MCF 10A (cell line): Measurements from ENCODE around the gene ACTL8. TPM values are rescaled to one million over a fixed set of nuclear protein-coding genes. Genes with fewer than 3 reads are reported as not detected.

Experiments used
- BruUV-seq: library from RNA; stranded (reverse); fragments of 400-500 nt; replicated peaks from 2 replicates; lab custom pipeline; 2021; lab: Mats Ljungman, UMichigan
- CTCF ChIA-PET: fragments of 300-600 bp; sonication (Branson Sonifier 250); formaldehyde crosslinking; extraction: SDS; loops from one replicate; lab custom pipeline; 2021; ENCODE audit warnings: antibody characterized with exemption, inconsistent platforms; lab: Yijun Ruan, JAX
- POLR2A ChIA-PET: fragments of 300-600, 350-650 bp; sonication (Branson Sonifier 250); formaldehyde crosslinking; extraction: SDS; loops from one replicate; lab custom pipeline; 2020; ENCODE audit warnings: antibody characterized with exemption, inconsistent platforms; lab: Yijun Ruan, JAX
- DNase-seq: peaks from one replicate; pipeline ENCODE4 v3.0.0-alpha.2; 2018; ENCODE audit not compliant: unreplicated experiment
- H3K27ac Mint-ChIP-seq: one replicate; pipeline ENCODE4 v1.8.0; 2022; ENCODE audit warnings: mild to moderate bottlenecking, low read depth, mixed read lengths; ENCODE audit not compliant: unreplicated experiment
- H3K27me3 Mint-ChIP-seq: one replicate; pipeline ENCODE4 v1.8.0; 2022; ENCODE audit warnings: mixed read lengths; ENCODE audit not compliant: insufficient read depth, unreplicated experiment
- H3K36me3 Mint-ChIP-seq: one replicate; pipeline ENCODE4 v1.8.0; 2022; ENCODE audit warnings: mild to moderate bottlenecking, moderate library complexity, mixed read lengths; ENCODE audit not compliant: insufficient read depth, unreplicated experiment
- H3K4me1 Mint-ChIP-seq: one replicate; pipeline ENCODE4 v1.8.0; 2022; ENCODE audit warnings: mixed read lengths; ENCODE audit not compliant: insufficient read depth, unreplicated experiment
- H3K4me3 Mint-ChIP-seq: one replicate; pipeline ENCODE4 v1.8.0; 2022; ENCODE audit warnings: mild to moderate bottlenecking, moderate library complexity, mixed read lengths; ENCODE audit not compliant: unreplicated experiment
- H3K9me3 Mint-ChIP-seq: one replicate; pipeline ENCODE4 v1.8.0; 2022; ENCODE audit warnings: mixed read lengths; ENCODE audit not compliant: unreplicated experiment
- intact Hi-C: fragments of 100-400 bp; cut with micrococcal nuclease; formaldehyde crosslinking; loops from 2 replicates; pipeline ENCODE4 v1.14.1; 2022
- total RNA-seq: library from RNA; stranded (reverse); gene quantifications from 2 replicates; pipeline ENCODE4 v1.2.3, GENCODE V29; 2022
- TF ChIP-seq, protein P1 (sequence below): fragments of 200-600 bp; IDR thresholded peaks from one replicate; pipeline ENCODE4 v1.8.0; 2022; ENCODE audit warnings: antibody characterized with exemption, mild to moderate bottlenecking; ENCODE audit not compliant: unreplicated experiment

Gene ACTL8
- total RNA-seq, 1 experiment from 2014 or later: 0.23 TPM

GRCh38 chr1:17844185-17844826, 89.2 kb downstream of the ACTL8 start:
- ChIA-PET CTCF (no interaction called here), POLR2A (no interaction called here)
- intact Hi-C loops: no loop called here
- Mint-ChIP-seq H3K27me3 (peaks cover 56% of the 10 kb centered on the region), H3K36me3 (no peaks in the 10 kb centered on the region), H3K9me3 (no peaks in the 10 kb centered on the region), H3K27ac (no peak overlapping the region), H3K4me1 (no peaks in the 10 kb centered on the region), H3K4me3 (no peak overlapping the region)
- TF ChIP-seq, protein P1, sequence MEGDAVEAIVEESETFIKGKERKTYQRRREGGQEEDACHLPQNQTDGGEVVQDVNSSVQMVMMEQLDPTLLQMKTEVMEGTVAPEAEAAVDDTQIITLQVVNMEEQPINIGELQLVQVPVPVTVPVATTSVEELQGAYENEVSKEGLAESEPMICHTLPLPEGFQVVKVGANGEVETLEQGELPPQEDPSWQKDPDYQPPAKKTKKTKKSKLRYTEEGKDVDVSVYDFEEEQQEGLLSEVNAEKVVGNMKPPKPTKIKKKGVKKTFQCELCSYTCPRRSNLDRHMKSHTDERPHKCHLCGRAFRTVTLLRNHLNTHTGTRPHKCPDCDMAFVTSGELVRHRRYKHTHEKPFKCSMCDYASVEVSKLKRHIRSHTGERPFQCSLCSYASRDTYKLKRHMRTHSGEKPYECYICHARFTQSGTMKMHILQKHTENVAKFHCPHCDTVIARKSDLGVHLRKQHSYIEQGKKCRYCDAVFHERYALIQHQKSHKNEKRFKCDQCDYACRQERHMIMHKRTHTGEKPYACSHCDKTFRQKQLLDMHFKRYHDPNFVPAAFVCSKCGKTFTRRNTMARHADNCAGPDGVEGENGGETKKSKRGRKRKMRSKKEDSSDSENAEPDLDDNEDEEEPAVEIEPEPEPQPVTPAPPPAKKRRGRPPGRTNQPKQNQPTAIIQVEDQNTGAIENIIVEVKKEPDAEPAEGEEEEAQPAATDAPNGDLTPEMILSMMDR: no peak
- no TSS peak for BruUV-seq
- DNase-seq: no peak

- H3K27me3 Mint-ChIP-seq: peaks cover 44% of the 10 kb centered on the region
- intact Hi-C loops: no loop called here
- H3K4me3 Mint-ChIP-seq: no peak overlapping the region
- TF ChIP-seq, protein P1: no peak
- H3K9me3 Mint-ChIP-seq: no peaks in the 10 kb centered on the region
- no peak overlapping the region for H3K27ac Mint-ChIP-seq
- DNase-seq: no peak
- H3K4me1 Mint-ChIP-seq: no peaks in the 10 kb centered on the region
- POLR2A ChIA-PET: no interaction called here
- CTCF ChIA-PET: no interaction called here
- BruUV-seq: no TSS peak
- no peaks in the 10 kb centered on the region for H3K36me3 Mint-ChIP-seq
These were observed 90.5 kb downstream of the ACTL8 start for GRCh38 chr1:17845583-17845982.

DNA sequence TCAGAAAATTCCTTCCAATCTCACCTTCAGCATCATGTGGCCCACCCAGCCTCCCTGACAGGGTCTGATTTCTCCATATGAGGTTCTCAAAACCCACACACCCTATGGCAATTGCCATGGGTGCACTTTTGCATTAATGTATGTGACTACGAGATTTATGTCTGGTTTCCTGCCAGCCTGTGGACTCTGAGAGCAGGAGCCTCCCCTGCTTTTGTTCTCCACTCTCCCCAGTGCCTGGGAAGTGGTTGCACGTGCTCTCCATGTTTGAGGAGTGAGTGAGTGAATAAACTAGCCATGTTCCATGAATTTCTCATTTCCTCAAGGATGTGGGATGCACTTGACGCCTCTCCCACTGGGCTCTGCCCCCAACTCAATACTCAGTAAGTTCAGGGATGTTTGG, 91.2 kb downstream of the ACTL8 start:
- peaks cover 44% of the 10 kb centered on the region for H3K27me3 Mint-ChIP-seq
- no TSS peak for BruUV-seq
- no peak for DNase-seq
- H3K27ac Mint-ChIP-seq: no peak overlapping the region
- H3K4me1 Mint-ChIP-seq: no peaks in the 10 kb centered on the region
- ChIA-PET POLR2A (no interaction called here), CTCF (interaction anchor here (0.7 kb wide), 1 partner anchor 351 kb away, joined by 3 read pairs; no protein-coding TSS in a partner anchor)
- H3K4me3 Mint-ChIP-seq: no peak overlapping the region
- TF ChIP-seq, protein P1: no peak
- H3K36me3 Mint-ChIP-seq: no peaks in the 10 kb centered on the region
- intact Hi-C loops: no loop called here
- no peaks in the 10 kb centered on the region for H3K9me3 Mint-ChIP-seq

- Mint-ChIP-seq H3K4me3 (no peak overlapping the region), H3K4me1 (no peaks in the 10 kb centered on the region), H3K27ac (no peak overlapping the region), H3K9me3 (no peaks in the 10 kb centered on the region), H3K27me3 (peaks cover 41% of the 10 kb centered on the region), H3K36me3 (no peaks in the 10 kb centered on the region)
- DNase-seq: no peak
- TF ChIP-seq, protein P1: no peak
- ChIA-PET CTCF (interaction anchor here (0.7 kb wide), 1 partner anchor 352 kb away, joined by 3 read pairs; no protein-coding TSS in a partner anchor), POLR2A (no interaction called here)
- intact Hi-C loops: no loop called here
- BruUV-seq: no TSS peak
These were observed 92.0 kb downstream of the ACTL8 start for GRCh38 chr1:17847111-17847510.
